Hepatocyte (in vitro differentiated cells): ENCODE results near the gene AGRN.

ENCODE experiments used
- CTCF ChIP-seq: fragments of 200-600 bp; sonication (generic); IDR thresholded peaks from 2 replicates; pipeline ENCODE4 v1.5.1; 2016; ENCODE audit warnings: antibody characterized with exemption, mild to moderate bottlenecking; ENCODE audit not compliant: poor library complexity
- EZH2 ChIP-seq: fragments of 200-600 bp; sonication (generic); IDR thresholded peaks from 2 replicates; pipeline ENCODE4 v1.6.1; 2016; ENCODE audit warnings: antibody characterized with exemption, mild to moderate bottlenecking, borderline replicate concordance

GRCh38 chr1:981955-982558 lies 37.9 kb upstream of the AGRN start, which contains the start of gene PERM1:
- TF ChIP-seq CTCF: no peak
- TF ChIP-seq EZH2: no peak
